HepG2 (cell line): ENCODE results near the gene METAP1D. TPM values are rescaled to one million over a fixed set of nuclear protein-coding genes. Genes with fewer than 3 reads are reported as not detected.

ENCODE experiments used
- BCL3 ChIP-seq: sonication (generic); formaldehyde crosslinking; IDR thresholded peaks from 2 replicates; pipeline ENCODE4 v1.5.1; 2020; ENCODE audit warnings: mild to moderate bottlenecking, missing genetic modification reagents, moderate library complexity
- CREB3 ChIP-seq: sonication (generic); formaldehyde crosslinking; IDR thresholded peaks from 2 replicates; pipeline ENCODE4 v1.5.0; 2020; ENCODE audit warnings: missing genetic modification reagents
- KDM3A ChIP-seq: IDR thresholded peaks from 2 replicates; pipeline ENCODE4 v1.6.1; 2018; ENCODE audit warnings: low read depth, missing compliant biosample characterization
- MAF1 ChIP-seq: sonication (generic); formaldehyde crosslinking; IDR thresholded peaks from 2 replicates; pipeline ENCODE4 v1.5.0; 2020; ENCODE audit warnings: missing genetic modification reagents, borderline replicate concordance
- MTA1 ChIP-seq: sonication (generic); formaldehyde crosslinking; IDR thresholded peaks from 2 replicates; pipeline ENCODE4 v1.4.0; 2020; ENCODE audit warnings: missing genetic modification reagents, mild to moderate bottlenecking, borderline replicate concordance
- NCOA5 ChIP-seq: sonication (generic); formaldehyde crosslinking; IDR thresholded peaks from 2 replicates; pipeline ENCODE4 v1.4.0; 2020; ENCODE audit warnings: missing genetic modification reagents
- PRDM4 ChIP-seq: sonication (generic); formaldehyde crosslinking; IDR thresholded peaks from 2 replicates; pipeline ENCODE4 v1.9.0; 2021; ENCODE audit warnings: missing genetic modification reagents, borderline replicate concordance
- RFXANK ChIP-seq: IDR thresholded peaks from 2 replicates; pipeline ENCODE4 v1.6.1; 2016
- SIN3A ChIP-seq: IDR thresholded peaks from 2 replicates; pipeline ENCODE4 v1.6.1; 2011; ENCODE audit warnings: low read depth, mild to moderate bottlenecking, control low read depth, low read length, borderline replicate concordance
- SNAPC5 ChIP-seq: sonication (generic); formaldehyde crosslinking; IDR thresholded peaks from 2 replicates; pipeline ENCODE4 v1.8.1; 2023; ENCODE audit warnings: mild to moderate bottlenecking, missing genetic modification reagents, borderline replicate concordance
- SP140L ChIP-seq: sonication (generic); formaldehyde crosslinking; IDR thresholded peaks from 2 replicates; pipeline ENCODE4 v1.4.0; 2020; ENCODE audit warnings: missing genetic modification reagents, borderline replicate concordance
- ZBTB14 ChIP-seq: sonication (generic); formaldehyde crosslinking; IDR thresholded peaks from 2 replicates; pipeline ENCODE4 v1.4.0; 2020; ENCODE audit warnings: missing genetic modification reagents
- ZBTB7B ChIP-seq: sonication (generic); formaldehyde crosslinking; IDR thresholded peaks from 2 replicates; pipeline ENCODE4 v1.4.0; 2020; ENCODE audit warnings: missing genetic modification reagents
- ZNF18 ChIP-seq: sonication (generic); formaldehyde crosslinking; IDR thresholded peaks from 2 replicates; pipeline ENCODE4 v1.8.0; 2022; ENCODE audit warnings: mild to moderate bottlenecking, missing genetic modification reagents; ENCODE audit not compliant: insufficient replicate concordance
- ZNF460 ChIP-seq: sonication (generic); formaldehyde crosslinking; IDR thresholded peaks from 2 replicates; pipeline ENCODE4 v1.5.1; 2020; ENCODE audit warnings: missing genetic modification reagents, mild to moderate bottlenecking, borderline replicate concordance
- ZNF652 ChIP-seq: IDR thresholded peaks from 2 replicates; pipeline ENCODE4 v1.6.1; 2016; ENCODE audit warnings: low read depth, borderline replicate concordance
- ZNF704 ChIP-seq: sonication (generic); formaldehyde crosslinking; IDR thresholded peaks from 2 replicates; pipeline ENCODE4 v1.8.1; 2023; ENCODE audit warnings: mild to moderate bottlenecking, inconsistent platforms, moderate library complexity, missing genetic modification reagents, borderline replicate concordance
- polyA plus RNA-seq, 8 experiments: library from polyadenylated mRNA; depleted of rRNA in 3 of 8; stranded (reverse) in 7 of 8; unstranded in 1 of 8; fragments of >200 nt; fragmentation: Illumina TruSeq in 4 of 8; extraction: Trizol in 4 of 8; gene quantifications; 2 replicates each; pipeline versions ENCODE4 v1.2.1 to v1.2.3, GENCODE V29; 2011 to 2016; ENCODE audit warnings: low read depth in 4 of 8, missing spikeins in 1 of 8, mixed read lengths in 1 of 8; ENCODE audit not compliant: insufficient read depth in 1 of 8
- total RNA-seq, 5 experiments: library from RNA; depleted of rRNA; stranded (reverse); fragments of >200 nt; fragmentation: Illumina TruSeq; extraction: Trizol; gene quantifications; 2 replicates each; pipeline ENCODE4 v1.2.3, GENCODE V29; 2016; ENCODE audit warnings: low read depth in 1 of 5

The METAP1D gene
- total and polyA plus RNA-seq, 2 of the 13 experiments (the other 11 are each of a cell fraction or from before 2014, with no cell fraction given) = 14.7 to 21.6 TPM

GRCh38 chr2:171999604-172000469, at the start of gene METAP1D (continued):
- TF ChIP-seq ZBTB7B (CRISPR knock-in tag) (peak; percentile 70; the same call in 1 of the 2 replicates), MAF1 (CRISPR knock-in tag) (peak; percentile 91), ZNF704 (peak; percentile 81; the same call in 1 of the 2 replicates), PRDM4 (CRISPR knock-in tag) (0 out of 2 replicates have a peak, but pooled peaks have one; percentile 22), ZNF460 (CRISPR knock-in tag) (no peak; the same call in 1 of the 2 replicates), MTA1 (CRISPR knock-in tag) (peak; percentile 97), RFXANK (CRISPR knock-in tag) (peak; percentile 85), ZBTB14 (CRISPR knock-in tag) (peak; percentile 97), CREB3 (CRISPR knock-in tag) (peak; percentile 84), SP140L (CRISPR knock-in tag) (peak; percentile 81; the same call in 1 of the 2 replicates), ZNF18 (peak; percentile 95), KDM3A (peak; percentile 93), ZNF652 (CRISPR knock-in tag) (peak; percentile 57; the same call in 1 of the 2 replicates), SNAPC5 (peak; percentile 48; the same call in 1 of the 2 replicates), BCL3 (CRISPR knock-in tag) (peak; percentile 98), NCOA5 (CRISPR knock-in tag) (0 out of 2 replicates have a peak, but pooled peaks have one; percentile 90), SIN3A (peak; percentile 97; the same call in 1 of the 2 replicates)
